GM19023 (cell line): ENCODE results near the gene HS2ST1.

Experiments
- ATAC-seq: cut with Tn5 transposase; IDR thresholded peaks from one replicate; pipeline ENCODE4 v1.9.1; 2021; ENCODE audit warnings: mild to moderate bottlenecking, moderate library complexity; ENCODE audit not compliant: unreplicated experiment

HS2ST1 gene

GRCh38 chr1:87104945-87105344, 190.5 kb downstream of the HS2ST1 start:
- ATAC-seq: no peak

GRCh38 chr1:87106144-87106543, 191.7 kb downstream of the HS2ST1 start:
- ATAC-seq: no peak

- ATAC-seq: no peak
These were observed 192.4 kb downstream of the HS2ST1 start for GRCh38 chr1:87106867-87107266.

- ATAC-seq: no peak
These were observed 193.8 kb downstream of the HS2ST1 start for GRCh38 chr1:87108228-87108627.

- ATAC-seq: no peak
These were observed 194.5 kb downstream of the HS2ST1 start for GRCh38 chr1:87108814-87109411.

- no peak for ATAC-seq
These were observed 197.4 kb downstream of the HS2ST1 start for GRCh38 chr1:87111659-87112371.

GRCh38 chr1:87113313-87113712, 198.9 kb downstream of the HS2ST1 start:
- ATAC-seq: no peak

- no peak for ATAC-seq
These were observed 201.0 kb downstream of the HS2ST1 start for GRCh38 chr1:87115317-87115890.

- no peak for ATAC-seq
These were observed 201.5 kb downstream of the HS2ST1 start for GRCh38 chr1:87115891-87116290.

- no peak for ATAC-seq
These were observed 203.4 kb downstream of the HS2ST1 start for GRCh38 chr1:87117761-87118368.

GRCh38 chr1:87119541-87120140, 205.2 kb downstream of the HS2ST1 start:
- no peak for ATAC-seq

- no peak for ATAC-seq
These were observed 206.3 kb downstream of the HS2ST1 start for GRCh38 chr1:87120779-87121178.

GRCh38 chr1:87121711-87122163, 207.3 kb downstream of the HS2ST1 start:
- no peak for ATAC-seq

GRCh38 chr1:87122243-87122642, 207.8 kb downstream of the HS2ST1 start:
- ATAC-seq: no peak

- ATAC-seq: no peak
These were observed 209.2 kb downstream of the HS2ST1 start for GRCh38 chr1:87123610-87124009.

- no peak for ATAC-seq
These were observed 212.6 kb downstream of the HS2ST1 start for GRCh38 chr1:87126886-87127505.

- ATAC-seq: no peak
These were observed 213.1 kb downstream of the HS2ST1 start for GRCh38 chr1:87127581-87127980.

GRCh38 chr1:87129038-87129437, 214.6 kb downstream of the HS2ST1 start:
- no peak for ATAC-seq

GRCh38 chr1:87129606-87130005, 215.2 kb downstream of the HS2ST1 start:
- no peak for ATAC-seq

- no peak for ATAC-seq
These were observed 216.0 kb downstream of the HS2ST1 start for GRCh38 chr1:87130438-87130837.

GRCh38 chr1:87131809-87132283, 217.4 kb downstream of the HS2ST1 start:
- ATAC-seq: peak; percentile 96
